HG03432 (cell line): Measurements from ENCODE around the gene SMYD4.

ENCODE experiments used
- ATAC-seq: cut with Tn5 transposase; IDR thresholded peaks from one replicate; pipeline ENCODE4 v1.9.1; 2021; ENCODE audit warnings: mild to moderate bottlenecking, moderate library complexity; ENCODE audit not compliant: unreplicated experiment

The SMYD4 gene

GRCh38 chr17:1735418-1735817, 94.3 kb downstream of the SMYD4 start:
- ATAC-seq = no peak

- no peak for ATAC-seq
These were observed 95.9 kb downstream of the SMYD4 start for GRCh38 chr17:1733759-1734158.

- no peak for ATAC-seq
These were observed 96.8 kb downstream of the SMYD4 start for GRCh38 chr17:1732833-1733321.

GRCh38 chr17:1732241-1732832, 97.4 kb downstream of the SMYD4 start:
- ATAC-seq = no peak

- no peak for ATAC-seq
These were observed 98.6 kb downstream of the SMYD4 start for GRCh38 chr17:1731194-1731506.

GRCh38 chr17:1730326-1731193, 99.1 kb downstream of the SMYD4 start:
- no peak for ATAC-seq

- no peak for ATAC-seq
These were observed 99.8 kb downstream of the SMYD4 start for GRCh38 chr17:1729966-1730325.
